Measurements from ENCODE around the gene KRTAP5-7.

DNA sequence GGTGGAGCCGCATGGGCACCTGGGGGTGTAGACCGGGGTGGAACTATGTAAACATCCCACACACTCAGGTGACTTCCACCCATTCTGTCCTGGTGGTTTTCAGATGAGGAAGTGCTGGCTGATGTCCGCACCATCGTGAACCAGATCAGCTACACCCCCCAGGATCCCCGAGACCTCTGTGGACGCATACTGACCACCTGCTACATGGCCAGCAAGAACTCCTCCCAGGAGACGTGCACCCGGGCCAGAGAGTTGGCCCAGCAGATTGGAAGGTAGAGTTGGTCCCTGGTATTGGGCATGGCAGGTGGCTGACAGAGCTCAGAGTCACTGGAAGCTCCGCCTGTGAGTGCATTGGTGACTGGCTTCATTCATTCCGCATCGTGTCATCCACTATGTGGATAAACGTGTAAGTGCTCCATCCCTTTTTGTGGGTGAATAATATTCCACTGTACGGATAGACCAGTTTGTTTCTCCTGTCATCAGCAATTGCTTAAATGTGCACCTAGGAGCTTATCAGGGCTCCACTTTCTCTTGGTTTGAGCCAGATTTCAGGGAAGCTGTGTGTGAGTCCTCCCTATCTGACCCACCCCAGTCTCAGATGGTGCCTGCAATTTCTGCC, 44.2 kb upstream of the KRTAP5-7 start:
- TF ChIP-seq, protein P1, sequence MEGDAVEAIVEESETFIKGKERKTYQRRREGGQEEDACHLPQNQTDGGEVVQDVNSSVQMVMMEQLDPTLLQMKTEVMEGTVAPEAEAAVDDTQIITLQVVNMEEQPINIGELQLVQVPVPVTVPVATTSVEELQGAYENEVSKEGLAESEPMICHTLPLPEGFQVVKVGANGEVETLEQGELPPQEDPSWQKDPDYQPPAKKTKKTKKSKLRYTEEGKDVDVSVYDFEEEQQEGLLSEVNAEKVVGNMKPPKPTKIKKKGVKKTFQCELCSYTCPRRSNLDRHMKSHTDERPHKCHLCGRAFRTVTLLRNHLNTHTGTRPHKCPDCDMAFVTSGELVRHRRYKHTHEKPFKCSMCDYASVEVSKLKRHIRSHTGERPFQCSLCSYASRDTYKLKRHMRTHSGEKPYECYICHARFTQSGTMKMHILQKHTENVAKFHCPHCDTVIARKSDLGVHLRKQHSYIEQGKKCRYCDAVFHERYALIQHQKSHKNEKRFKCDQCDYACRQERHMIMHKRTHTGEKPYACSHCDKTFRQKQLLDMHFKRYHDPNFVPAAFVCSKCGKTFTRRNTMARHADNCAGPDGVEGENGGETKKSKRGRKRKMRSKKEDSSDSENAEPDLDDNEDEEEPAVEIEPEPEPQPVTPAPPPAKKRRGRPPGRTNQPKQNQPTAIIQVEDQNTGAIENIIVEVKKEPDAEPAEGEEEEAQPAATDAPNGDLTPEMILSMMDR (IDR thresholded peaks at IDR 0.05; ENCODE audit: extremely low read depth in 1 of 2, insufficient read depth in 1 of 2, low read depth in 1 of 2, low read length in 2 of 2): no peak
- TF ChIP-seq GATA2 (IDR thresholded peaks at IDR 0.05; ENCODE audit: insufficient read depth, insufficient read length, low read depth, low read length) (no peak), POLR2AphosphoS5 (IDR thresholded peaks at IDR 0.05; ENCODE audit: insufficient read depth, low read depth, low read length) (no peak), MYC (IDR thresholded peaks at IDR 0.05; ENCODE audit: low read depth, low read length) (no peak), POLR2A (IDR thresholded peaks at IDR 0.05; ENCODE audit: low read depth, low read length) (no peak), EZH2 (IDR thresholded peaks at IDR 0.05; ENCODE audit: borderline replicate concordance, low read depth, low read length, severe bottlenecking) (no peak)
- TF ChIP-seq, protein P2, sequence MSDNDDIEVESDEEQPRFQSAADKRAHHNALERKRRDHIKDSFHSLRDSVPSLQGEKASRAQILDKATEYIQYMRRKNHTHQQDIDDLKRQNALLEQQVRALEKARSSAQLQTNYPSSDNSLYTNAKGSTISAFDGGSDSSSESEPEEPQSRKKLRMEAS (IDR thresholded peaks at IDR 0.05; ENCODE audit: insufficient read depth, insufficient read length): no peak

Measured in endothelial cell of umbilical vein (primary cell).